ENCODE results near the gene PTBP1.
"Not testable (repeated sequence)": the region's sequence is repeated elsewhere in the genome, so short reads cannot be mapped to it uniquely, and the experiment has no call there.

PTBP1 gene

DNA sequence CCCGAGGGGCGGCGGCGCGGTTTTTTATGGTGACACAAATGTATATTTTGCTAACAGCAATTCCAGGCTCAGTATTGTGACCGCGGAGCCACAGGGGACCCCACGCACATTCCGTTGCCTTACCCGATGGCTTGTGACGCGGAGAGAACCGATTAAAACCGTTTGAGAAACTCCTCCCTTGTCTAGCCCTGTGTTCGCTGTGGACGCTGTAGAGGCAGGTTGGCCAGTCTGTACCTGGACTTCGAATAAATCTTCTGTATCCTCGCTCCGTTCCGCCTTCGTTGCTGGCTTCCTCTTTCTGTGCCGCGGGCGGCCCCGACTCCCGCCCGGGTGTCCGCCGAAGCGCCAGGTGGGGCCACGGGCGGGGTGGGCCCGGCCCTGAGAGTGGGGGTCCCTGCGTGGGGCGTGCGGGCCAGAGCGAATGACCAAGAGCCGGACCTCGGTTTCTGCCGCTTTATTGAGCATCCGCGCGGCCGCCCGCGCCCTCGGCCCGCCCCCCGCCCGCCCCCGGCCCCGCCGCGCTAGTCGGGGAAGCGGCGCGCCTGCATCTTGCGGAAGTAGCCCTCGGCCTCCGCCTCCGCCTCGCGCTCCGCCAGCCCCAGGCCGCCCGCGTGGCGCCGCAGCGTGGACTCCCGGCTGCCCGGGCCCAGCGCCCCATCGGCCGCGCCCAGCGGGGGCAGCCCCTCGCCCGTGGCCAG is 14.9 kb downstream of the PTBP1 start:
- no peak for DNase-seq

DNA sequence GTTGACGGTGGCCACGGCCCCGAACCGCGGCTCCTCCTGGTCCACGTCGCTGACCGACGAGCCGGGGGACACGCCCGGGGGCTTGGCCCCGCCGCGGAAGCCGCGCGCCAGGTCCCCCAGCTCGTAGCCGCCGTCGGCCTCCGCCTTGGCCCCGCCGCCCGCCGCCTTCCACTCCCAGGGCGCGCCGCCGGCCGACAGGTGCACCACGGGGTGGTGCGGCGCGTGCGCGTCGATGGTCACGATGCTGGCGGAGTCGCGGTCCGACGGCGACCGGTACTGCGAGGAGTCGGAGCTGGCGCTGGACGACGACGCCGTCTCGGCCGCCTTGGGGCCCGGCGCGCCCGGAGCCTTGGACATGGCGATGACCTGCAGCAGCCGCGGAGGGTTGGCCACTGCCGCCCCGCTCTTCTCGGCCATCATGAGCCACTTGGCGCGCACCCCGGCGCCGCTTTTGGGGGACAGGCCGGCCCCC is 15.5 kb downstream of the PTBP1 start:
- DNase-seq: no peak

DNA sequence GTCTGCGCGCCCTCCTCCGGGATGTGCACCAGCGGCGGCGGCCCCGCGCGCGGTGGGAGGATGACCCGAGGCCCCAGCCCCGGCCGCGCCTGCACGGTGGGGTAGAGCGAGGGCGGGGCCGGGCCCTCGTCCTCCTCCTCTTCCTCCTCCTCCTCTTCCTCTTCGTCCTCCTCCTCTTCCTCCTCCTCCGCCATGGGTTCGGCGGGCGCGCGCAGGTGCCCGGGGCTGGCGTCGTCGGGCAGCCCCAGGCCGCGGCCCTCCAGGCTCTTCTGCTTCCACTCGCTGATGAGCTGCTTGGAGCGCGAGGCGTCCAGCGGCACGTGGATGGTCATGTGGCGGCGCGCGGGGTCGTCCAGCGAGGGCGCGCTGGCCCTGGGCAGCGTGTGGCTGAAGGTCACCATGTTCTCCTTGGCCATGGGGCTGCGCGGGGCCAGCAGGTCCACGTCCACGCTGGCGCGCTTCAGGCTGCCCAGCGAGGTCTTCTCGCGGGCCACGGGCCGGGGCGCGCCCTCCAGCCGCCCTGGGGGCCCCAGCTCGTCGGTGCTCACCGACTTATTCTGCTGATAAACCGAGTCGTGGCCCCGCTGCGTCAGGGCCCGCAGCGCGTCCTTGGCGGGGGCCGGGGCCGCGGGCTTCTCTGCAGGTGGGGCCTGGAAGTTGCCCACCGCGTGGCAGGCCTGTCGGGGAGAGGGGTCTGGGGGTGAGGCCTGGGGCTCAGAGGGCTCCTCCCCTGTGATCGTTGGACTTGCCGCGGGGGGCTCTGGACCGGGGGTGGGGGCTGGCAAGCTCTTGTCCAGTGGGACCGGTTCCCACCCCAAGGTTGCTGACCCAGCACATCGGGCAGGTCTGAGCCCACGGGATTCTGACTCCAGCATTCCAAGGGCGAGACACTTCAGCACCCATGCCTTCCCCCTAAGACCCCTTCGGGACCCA is 16.2 kb downstream of the PTBP1 start:
- DNase-seq: no peak

DNA sequence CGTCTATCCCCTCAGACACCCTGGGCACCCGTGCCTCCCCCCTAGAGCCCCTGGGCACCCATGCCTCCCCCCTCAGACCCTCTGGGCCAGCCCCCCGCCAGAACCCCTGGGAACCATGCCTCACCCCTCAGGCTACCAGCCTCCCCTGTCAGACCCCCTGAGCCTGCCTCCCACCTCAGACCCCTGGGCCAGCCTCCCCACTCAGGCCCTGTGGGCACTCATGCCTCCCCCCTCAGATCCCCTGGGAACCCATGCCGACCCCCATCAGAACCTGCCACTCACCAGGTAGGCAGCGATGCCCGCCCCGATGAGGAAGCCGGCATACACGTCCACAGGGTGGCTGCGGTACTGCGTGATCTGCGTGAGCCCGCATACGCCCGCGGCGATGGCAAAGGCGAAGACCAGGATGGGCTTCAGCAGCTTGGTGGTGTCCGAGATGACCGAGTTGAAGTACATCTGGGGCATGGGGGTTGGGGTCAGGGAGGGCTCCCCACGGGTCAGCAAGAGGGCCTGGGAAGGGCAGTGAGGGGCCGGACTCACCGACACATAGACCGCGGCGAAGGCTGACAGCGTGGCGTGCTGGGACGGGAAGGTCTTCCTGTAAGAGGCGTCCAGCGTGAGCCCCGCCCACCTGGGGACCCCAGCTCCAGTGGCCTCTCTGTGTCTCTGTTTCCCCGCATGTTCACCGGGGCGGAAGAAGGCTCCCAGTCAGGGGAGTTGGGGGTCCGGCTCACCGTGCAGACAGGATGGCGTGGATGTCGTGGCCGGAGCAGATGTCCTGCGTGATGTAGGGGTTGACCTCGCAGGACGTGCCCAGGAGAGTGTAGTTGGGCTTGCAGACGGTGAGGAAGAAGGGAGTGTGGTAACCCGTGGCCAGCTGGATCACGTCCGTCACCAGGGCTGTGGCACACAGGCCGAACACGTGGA is 17.2 kb downstream of the PTBP1 start:
- DNase-seq: no peak

DNA sequence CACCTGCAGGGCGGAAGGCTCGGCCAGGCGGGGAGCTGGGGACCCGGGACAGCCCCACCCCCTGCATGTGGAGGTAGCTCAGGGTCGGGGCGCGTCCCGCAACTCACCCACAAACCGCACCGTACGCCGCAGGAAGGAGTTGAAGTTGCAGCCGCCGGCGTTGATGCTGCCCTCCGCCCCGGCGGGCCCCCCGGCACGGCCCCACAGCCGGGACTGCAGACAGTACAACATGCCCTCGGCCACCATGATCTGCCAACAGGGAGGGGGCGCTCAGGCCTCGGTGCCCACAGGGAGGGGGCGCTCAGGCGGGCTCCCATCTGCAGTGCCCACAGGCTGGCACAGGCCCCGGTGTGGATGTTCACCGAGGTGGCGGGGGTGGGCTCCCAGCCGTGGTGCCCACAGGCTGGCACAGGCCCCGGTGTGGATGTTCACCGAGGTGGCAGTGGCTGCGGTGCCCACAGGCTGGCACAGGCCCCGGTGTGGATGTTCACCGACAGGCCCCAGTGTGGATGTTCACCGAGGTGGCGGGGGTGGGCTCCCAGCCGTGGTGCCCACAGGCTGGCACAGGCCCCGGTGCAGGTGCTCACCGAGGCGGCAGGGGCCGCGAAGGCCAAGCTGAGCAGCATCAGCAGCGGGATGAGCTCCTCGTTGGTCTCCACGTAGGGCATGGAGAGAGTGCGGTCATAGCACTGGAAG is 18.0 kb downstream of the PTBP1 start:
- no peak for DNase-seq

DNA sequence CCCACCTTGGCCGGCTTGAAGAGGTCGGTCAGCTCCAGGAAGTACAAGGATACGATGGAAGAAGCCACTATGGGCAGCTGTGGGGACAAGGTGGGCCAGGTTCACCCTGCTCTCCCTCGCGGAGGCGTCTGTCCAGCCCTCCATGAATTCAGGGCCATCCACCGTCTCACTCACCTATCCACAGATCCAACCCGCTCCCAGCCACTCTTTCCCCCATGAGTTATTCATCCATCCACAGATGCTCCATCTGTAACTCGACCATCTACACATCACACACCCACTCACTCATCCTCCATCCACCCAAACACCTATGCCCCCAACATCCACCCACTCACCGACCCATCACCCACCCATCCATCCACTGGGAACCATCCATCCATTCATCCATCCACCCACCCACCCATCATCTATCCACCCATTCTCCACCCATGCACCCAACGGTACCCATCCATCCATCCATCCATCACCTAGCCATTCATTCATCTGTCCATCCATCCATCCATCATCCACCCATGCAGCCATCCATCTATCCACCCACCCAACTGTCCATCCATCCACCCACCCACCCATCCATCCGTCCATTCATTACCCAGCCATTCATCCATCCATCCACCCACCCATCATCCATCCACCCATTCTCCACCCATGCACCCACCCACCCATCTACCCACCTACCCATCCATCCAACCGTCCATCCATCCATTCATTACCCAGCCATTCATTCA is 18.7 kb downstream of the PTBP1 start:
- no peak for DNase-seq

DNA sequence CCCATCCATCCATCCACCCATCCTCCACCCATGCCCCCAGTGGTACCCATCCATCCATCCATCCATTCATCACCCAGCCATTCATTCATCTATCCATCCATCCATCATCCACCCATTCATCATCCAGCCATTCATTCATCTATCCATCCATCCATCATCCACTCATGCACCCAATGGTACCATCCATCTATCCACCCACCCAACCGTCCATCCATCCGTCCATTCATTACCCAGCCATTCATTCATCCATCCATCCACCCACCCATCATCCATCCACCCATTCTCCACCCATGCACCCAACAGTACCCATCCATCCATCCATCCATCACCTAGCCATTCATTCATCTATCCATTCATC is 19.2 kb downstream of the PTBP1 start:
- DNase-seq: no peak

DNA sequence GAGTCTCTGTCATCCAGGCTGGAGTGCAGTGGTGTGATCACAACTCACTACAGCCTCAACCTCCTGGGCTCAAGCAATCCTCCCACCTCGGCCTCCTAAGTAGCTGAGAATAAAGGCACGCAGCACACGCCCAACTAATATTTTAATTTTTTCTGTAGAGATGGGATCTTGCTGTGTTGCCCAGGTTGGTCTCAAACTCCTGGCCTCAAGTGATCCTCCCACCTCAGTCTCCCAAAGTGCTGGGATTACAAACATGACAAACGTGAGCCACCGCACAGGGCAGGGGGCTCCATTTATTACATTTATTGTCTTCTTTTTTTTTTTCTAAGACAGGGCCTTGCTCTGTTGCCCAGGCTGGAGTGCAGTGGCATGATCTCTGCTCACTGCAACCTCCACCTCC is 23.0 kb downstream of the PTBP1 start:
- not testable (repeated sequence) for DNase-seq

DNA sequence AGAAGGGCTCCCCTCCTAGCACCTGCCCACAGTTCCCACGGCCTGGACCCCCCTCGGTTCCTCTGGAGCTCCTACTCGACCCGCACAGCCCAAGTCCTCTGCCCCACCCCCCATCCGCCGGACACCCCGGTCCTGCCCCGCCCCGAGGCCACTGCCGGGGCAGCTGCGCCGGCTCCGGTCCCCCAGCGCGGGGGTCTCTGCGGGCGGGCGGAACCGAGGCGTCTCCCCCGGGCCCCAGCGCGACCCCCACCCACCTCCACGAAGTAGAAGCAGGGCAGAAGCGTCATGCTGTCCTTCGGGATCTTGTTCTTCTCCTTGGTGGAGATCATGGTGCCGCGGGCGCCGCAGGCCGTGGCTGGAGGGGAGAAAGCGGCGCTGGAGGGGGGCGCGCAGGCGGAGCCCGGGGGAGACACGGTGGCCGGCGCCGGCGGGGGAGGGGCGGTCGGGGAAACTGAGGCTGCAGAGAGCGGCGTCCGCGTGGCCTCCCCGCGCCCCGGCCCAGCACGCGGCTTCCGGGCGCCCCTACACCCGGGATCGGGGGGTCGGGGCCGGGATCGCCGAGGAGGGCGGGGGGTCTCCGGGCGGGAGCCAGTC is 24.1 kb downstream of the PTBP1 start:
- DNase-seq: no peak

DNA sequence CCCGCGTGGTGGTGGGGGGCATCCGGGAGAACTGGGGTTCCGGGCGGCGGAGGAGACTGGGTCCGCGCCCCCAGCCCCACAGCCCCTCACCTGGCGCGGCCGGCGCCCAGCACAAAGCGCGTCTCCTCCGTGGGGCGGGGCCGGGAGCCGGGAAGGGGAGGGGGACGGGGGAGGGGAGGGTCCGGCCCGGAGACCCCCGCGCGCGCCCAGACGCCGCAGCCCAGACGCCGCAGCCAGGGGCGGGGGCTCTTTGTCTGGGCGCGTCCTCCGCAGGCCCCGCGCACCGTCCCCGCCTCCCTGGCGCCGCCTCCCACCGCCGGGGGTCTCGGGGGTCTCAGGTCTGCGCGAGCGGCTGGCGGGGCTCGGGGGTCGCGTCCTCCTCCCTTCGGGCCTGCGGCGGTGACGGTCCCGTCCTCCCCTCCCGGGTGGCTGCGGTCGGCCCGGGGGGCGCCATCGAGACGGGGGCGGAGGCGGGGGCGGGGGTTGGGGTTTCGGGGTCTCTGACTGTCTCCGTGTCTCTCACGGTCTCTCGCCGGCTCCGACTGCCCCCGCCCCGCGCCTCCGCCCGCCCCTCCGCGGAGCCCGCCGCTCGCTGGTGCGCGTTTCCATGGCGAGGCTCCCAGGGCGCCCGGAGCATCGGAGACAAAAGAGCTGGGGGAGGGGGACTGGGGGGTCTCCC is 24.7 kb downstream of the PTBP1 start, which contains the start of gene PLPPR3:
Gene PLPPR3 (minus strand): TSS at position 131 of the 679 bp plus-strand sequence. CDS start 396 bp downstream, outside the sequence.
- DNase-seq: no peak

DNA sequence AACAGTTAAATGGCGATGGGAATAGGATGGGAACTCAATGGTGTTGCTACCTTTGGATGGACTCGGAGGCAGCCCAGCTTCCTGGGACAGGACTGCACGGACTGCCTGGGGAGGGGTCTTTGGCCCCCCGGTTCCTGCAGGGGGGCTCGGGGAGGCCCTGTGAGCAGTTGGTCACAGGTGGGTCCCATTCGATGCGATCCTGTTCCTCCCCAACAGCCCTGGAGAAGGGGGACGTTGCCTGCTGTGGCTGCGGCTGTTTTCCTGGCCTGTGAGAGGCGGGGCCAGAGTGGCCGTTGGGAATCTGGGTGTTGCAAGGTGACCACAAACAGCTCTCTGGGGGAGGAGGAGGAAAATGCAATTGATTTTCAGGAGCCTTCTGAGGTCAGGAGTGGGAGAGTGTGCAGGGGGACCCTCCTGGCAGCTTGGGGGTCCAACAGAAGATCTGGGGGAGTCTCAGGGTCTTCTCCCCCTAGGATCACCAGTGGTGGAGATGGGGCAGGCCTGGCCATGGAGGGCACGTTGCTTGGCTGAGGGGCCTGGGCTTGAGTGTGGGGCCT is 26.4 kb downstream of the PTBP1 start:
- no peak for DNase-seq

DNA sequence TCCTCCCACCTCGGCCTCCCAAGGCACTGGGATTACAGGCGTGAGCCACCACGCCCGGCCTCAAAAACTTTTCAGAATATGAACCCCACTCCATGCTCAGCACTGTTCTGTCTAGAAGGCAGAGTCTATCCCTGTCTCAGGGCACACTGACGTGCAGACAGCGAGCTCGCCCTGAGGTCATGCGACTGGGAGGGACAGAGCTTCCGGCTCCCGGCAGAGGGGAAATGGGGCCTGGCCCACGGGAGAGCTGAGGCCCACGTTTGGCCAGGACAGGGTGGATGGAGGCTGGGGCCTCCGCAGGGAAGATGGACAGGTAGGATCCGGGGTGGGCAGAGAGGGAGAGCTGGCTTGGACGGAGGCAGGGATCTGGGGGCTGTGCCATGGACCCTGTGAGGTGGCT is 27.6 kb downstream of the PTBP1 start:
- DNase-seq: no peak

DNA sequence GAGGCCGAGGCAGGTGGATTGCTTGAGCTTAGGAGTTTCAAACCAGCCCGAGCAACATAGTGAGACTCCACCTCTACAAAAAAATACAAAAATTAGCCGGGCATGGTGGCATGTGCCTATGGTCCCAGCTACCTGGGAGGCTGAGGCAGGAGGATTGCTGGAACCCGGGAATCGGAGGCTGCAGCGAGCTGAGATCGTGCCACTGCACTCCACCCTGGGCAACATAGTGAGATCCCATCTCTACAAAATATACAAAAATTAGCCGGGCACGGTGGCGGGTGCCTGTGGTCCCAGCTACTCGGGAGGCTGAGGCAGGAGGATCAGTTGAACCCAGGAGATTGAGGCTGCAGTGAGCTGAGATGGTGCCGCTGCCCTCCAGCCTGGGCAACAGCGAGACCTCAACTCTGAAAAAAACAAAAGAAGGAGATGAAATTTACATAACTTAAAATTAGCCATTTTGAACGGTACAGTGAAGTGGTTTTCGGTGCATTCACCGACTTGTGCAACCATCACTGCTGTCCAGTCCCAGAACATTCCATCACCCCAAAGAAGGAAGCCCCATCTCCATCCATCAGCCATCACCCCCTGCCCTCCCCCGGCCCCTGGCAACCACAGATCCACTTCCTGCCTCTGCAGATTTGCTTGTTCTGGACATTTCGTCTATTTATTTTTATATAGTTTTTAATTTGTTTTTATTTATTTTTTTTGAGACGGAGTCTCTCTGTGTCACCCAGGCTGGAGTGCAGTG is 28.8 kb downstream of the PTBP1 start:
- no peak for DNase-seq

DNA sequence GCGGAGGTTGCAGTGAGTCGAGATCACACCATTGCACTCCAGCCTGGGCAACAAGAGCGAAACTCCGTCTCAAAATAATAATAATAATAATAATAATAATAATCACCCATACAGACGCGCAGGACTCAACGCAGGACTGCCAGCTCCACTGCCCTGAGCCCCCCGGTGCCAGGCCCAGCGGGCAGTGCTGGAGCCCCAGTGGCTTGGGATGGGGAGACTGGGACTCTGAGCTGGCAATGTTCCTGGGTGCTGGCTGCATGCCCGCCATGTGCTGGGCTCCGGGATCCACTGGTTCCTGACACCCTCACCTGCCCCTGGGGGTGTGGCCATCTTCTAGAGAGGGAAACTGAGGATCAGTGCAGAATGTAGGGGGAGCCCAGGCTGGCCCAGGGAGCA is 30.1 kb downstream of the PTBP1 start:
- DNase-seq: no peak

DNA sequence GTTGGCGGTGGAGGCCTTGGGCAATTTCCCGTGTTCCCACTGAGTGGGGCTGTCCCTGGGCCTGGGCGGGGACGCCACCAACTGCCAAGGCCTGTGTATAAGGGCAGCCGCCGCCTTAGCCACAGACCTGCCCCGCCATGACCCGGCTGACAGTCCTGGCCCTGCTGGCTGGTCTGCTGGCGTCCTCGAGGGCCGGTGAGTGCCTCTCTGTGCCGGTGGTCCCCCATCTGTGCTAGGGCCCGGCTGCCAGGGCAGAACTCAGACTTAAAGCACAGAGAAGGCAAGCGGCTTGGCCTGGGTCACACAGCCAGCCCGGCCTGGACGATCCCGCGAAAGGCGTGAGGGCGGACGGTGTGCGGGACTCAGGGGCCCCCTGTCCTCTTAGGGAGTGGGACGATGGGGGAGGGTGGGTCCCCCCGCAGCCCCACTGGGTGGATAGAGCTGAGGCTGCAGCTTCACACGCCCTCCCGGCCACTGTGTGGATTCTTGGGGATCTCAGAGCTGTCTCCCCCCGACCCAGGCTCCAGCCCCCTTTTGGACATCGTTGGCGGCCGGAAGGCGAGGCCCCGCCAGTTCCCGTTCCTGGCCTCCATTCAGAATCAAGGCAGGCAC is 30.6 kb downstream of the PTBP1 start, which contains the start of gene AZU1:
Gene AZU1 (plus strand): TSS at position 128 of the 612 bp plus-strand sequence. CDS start 10 bp downstream, at position 138.
- DNase-seq: no peak

DNA sequence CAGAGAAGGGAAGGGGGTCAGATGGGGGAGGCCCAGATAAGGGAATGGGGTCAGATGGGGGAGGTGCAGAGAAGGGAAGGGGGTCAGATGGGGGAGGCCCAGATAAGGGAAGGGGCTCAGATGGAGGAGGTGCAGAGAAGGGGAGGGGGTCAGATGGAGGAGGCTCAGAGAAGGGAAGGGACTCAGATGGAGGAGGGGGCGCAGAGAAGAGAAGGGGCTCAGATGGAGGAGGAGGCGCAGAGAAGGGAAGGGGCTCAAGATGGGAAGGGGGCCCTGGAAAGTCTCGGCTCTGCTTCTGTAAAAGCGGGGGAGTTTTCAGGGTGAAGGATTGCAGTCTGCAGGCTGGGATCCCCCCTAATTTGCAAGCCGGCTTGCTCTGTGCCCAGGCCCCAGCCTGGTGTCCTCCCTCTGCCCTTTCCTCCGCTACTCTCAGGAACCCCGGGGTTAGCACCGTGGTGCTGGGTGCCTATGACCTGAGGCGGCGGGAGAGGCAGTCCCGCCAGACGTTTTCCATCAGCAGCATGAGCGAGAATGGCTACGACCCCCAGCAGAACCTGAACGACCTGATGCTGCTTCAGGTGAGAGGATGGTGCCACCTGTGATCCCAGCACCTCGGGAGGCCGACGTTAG is 32.0 kb downstream of the PTBP1 start:
- DNase-seq: no peak

DNA sequence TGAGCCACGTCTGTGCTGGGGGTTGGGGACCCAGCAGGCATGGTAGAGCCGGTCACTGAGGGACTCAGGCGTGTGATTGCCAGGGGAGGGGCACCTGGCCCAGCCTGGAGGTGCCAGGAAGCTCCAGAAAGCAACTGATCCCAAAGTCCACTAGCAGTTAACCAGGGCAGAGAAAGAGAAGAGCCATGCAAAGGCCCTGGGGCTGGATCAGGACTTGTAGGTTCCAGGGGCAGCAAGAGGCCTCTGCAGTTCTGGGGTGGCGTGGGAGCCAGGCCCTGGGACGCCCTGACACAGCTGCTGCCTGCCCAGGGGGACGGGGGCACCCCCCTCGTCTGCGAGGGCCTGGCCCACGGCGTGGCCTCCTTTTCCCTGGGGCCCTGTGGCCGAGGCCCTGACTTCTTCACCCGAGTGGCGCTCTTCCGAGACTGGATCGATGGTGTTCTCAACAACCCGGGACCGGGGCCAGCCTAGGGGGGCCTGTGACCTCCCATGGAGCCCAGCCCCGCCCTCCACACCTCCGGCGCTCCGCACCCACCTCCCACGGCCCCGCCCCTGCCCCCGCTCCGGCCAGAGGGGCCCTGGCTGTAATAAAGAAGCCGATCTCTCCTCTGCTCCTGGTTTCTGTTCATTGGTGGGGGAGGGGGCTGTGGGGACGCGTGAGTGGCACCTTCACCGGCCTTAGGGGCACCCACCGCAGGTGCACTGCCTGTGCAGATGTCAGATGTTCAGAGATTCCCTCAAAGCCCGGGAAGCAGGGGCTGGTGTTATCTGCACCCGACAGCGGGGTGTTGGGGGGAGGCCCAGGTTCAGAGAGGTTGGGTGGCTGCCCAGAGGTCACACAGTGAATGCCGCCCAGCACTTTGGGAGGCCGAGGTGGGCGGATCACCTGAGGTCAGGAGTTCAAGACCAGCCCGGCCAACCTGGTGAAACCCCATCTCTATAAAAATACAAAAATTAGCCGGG is 34.4 kb downstream of the PTBP1 start:
- DNase-seq: no peak

All from effector CD8-positive, alpha-beta T cell (primary cell).